HG03025 (cell line): ENCODE data around the gene ANKRD34B.
"Not testable (repeated sequence)": the region's sequence is repeated elsewhere in the genome, so short reads cannot be mapped to it uniquely, and the experiment has no call there.

Source experiments
- ATAC-seq: cut with Tn5 transposase; IDR thresholded peaks from one replicate; pipeline ENCODE4 v1.9.1; 2021; ENCODE audit warnings: mild to moderate bottlenecking, moderate library complexity; ENCODE audit not compliant: unreplicated experiment, low FRiP score

The ANKRD34B gene

DNA sequence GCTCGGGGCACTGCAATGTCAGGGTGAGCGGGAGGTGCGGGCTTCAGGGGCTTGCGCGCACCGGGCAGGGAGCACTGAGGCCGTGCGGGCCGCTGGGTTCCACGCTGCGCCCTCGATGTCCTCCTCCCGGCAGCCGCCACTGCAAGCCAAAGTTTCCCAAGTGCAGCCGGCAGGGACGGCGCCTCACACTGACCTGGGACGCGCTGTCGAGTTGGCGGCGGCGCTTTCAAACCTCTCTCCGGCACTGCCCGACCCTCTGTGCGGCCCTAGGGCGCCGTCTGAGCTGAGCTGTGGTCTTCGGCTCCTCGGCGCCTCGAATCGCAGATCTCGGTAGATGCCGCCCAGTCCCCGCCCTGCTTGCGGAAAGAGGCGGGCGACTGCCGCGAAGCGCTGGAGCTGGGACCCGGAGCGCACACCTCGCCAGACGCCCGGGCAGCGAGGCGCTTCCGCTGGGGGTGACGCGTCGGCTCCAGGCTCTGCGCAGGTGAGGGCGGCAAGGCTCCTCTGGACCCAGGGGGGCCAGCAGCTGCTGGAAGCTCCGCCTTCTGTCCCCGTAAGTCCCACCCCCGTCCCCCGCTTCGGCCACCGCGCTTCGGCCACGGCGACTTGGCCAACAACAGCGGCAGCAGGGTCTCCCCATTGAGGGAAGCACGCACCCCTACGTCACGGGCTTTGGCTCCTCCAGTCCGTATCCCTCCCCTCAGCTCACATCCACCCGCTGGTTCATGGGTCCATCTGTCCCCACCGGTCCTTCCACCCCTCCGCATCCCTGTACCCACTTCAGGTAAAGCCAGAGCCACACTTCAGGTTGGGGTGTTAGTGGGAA is at the start of gene ANKRD34B:
TSS of gene ANKRD34B (minus strand) at position 320 of the 826 bp plus-strand sequence. CDS start 10,261 bp downstream, outside the sequence.
- no peak for ATAC-seq

GRCh38 chr5:80619086-80619485 is 49.0 kb upstream of the ANKRD34B start:
- ATAC-seq: no peak

DNA sequence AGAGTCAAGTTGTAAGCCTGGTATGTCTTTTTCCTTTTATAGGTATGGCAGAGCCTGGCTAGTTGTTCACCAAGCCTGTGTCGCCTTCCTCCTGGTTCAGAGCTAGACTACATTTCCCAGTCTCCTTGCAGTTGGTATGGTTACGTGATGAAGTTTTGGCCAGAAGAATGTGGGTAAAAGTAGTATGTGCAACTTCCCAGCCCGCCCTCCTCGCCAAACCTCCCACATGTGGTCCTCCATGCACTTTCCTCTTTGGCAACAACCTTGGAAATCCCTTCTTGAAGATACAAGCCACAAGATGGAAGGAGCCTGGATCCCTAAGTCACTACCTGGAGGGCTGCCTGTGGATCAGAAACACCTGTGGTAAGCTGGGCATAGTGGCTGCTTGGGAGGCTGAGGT is 48.4 kb upstream of the ANKRD34B start:
- no peak for ATAC-seq

GRCh38 chr5:80615266-80615914 is 45.3 kb upstream of the ANKRD34B start:
- ATAC-seq: no peak

DNA sequence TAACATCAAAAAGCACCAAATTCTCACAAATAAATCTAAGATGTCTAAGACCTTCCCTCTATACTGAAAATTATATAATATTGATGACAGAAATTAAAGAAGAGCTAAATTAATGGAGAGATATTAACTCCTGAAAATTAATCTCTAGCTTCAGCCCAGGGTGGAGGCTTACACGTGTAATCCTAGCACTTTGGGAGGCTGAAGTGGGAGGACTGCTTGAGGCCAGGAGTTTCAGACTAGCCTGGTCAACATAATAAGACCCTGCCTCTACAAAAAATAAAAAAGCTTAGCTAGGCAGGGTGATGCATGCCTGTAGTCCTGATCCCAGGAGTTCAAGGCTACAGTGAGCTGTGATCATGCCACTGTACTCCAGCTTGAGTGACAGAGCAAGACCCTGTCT is 39.6 kb upstream of the ANKRD34B start:
- ATAC-seq: no peak

GRCh38 chr5:80608731-80609130 is 38.7 kb upstream of the ANKRD34B start:
- no peak for ATAC-seq

DNA sequence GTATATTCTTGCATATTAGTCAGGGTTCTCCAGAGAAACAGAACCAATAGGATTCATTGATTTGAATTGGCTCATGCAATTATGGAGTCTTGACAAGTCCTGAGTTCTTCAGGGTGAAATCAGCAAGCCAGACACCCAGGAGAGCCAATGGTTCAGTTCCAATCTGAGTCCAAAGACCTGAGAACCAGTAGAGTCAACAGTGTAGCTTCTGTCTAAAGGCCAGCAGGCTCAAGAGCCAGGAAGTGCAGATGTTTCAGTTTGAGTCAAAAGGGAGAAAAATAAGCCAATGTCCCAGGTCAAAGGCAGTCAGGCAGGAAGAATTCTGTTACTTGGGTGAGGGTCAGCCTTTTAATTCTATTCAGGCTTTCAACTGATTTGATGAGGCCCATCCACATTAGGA is 37.8 kb upstream of the ANKRD34B start:
- ATAC-seq: no peak

- ATAC-seq: no peak
Observed at GRCh38 chr5:80607343-80607742, 37.3 kb upstream of the ANKRD34B start.

DNA sequence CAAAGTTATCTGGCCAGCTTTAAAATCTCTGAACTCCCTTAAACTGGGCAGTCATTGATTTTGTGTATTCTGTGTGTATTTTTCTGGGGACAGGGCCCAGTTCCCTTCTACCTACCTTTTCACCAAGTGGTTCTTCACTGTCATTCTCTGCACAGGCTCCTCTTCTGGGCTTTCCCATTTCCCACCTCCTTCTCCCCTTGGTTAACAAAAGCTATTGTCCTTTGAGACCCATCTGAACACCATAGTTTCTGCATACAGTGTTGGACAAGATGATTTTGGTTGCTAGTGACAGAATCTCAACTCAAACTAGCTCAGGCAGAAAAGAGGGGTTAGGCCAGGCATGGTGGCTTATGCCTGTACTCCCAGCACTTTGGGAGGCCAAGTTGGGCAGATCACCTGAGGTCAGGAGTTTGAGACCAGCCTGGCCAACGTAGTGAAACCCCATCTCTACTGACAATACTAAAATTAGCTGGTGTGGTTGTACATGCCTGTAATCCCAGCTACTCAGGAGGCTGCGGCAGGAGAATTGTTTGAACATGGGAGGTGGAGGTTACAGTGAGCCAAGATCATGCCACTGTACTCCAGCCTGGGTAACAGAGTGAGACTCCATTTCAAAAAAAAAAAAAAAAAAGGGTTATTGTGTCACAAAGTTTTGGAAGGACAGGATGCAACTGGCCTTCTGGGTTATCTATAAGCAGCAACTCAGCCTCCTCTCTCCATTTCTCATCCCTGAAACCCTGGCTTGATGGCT is 31.0 kb upstream of the ANKRD34B start:
- no peak for ATAC-seq

DNA sequence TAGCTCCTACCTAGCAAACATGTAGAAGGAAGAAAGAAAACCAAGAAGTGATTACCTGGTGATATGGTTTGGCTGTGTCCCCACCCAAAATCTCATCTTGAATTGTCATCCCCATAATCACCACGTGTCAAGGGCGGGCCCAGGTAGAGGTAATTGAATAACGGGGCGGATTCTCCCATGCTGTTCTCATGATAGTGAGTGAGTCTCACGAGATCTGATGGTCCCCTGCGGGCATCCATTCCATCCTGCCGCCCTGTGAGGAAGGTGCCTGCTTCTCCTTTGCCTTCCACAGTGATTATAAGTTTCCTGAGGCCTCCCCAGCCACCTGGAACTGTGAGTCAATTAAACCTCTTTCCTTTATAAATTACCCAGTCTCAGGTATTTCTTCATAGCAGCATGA is 27.4 kb upstream of the ANKRD34B start:
- no peak for ATAC-seq

DNA sequence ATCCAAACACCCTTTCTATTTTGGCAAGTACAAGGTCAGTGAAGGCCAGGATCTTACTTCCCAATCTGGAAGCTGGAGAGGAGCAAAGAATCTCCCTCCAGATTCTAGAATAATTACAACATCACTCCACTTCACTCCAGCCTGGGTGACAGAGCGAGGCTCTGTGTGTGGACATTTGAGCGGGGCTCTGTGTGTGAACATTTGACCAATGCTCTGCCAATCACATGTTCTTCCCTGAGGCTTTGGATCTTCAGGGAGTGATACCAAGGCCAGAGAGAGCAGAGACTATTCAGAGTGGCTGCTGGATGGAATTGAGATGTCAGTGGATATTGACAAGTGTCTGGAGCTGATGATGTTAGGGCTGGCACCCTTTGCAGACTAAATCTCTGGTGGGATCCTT is 24.7 kb upstream of the ANKRD34B start:
- ATAC-seq: no peak

DNA sequence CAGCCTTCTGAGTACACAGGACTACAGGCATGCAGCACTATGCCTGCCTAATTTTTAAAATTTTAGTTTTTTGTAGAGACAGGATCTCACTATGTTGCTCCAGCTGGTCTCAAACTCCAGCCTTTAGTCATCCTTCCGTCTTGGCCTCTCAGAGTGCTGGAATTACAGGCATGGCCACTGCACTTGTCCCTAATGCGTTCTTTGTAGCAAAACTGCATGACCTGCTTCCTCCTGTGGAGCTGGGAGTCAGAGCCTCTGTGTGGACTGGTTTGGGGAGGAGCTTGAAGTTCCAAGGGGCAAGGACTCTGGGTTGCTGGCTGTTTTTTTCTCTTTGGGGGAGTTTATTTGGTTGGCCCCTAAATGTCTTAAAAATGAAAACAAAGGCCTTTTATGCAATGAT is 22.7 kb upstream of the ANKRD34B start:
- no peak for ATAC-seq

DNA sequence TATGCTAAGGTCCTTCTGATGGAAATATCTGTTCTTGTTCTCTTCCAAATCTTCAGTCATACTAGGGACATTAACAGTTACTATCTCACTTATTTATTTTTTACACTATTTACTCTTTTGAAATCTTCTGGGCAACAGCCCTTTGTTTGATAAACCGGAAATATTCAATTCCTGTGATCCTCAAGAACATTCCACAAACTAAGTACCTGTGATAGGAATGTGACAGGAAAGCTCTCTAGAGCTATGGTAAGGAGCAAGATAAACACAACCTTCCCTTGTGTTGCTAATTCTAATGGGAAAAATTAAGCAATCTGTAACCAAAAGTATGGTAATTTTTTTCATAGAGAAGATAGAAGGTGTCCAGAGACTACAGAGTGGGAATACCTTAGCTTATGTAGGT is 22.0 kb upstream of the ANKRD34B start:
- no peak for ATAC-seq

DNA sequence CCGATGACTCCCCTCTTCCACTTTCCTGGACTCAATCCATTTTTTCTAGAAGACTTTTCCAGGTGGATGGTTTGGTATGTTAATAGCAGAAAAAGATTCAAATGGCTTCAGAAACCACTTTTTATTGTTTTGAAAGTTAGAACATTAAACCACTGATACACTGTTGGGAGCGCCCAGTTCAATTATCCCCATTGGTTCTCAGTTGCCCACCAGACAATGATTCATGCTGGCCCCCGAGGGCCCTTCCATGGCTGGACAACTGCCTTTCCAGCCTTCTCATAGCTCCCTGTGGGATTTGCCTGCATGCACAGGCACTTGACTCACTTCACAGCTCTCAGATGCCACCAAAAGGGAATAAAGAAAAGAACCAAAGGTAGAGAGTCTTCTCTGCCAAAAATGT is 21.3 kb upstream of the ANKRD34B start:
- ATAC-seq: no peak

- ATAC-seq: no peak
Observed at GRCh38 chr5:80590766-80591165, 20.7 kb upstream of the ANKRD34B start.

GRCh38 chr5:80588858-80589540 is 18.9 kb upstream of the ANKRD34B start:
- no peak for ATAC-seq

GRCh38 chr5:80584770-80585169 is 14.7 kb upstream of the ANKRD34B start:
- ATAC-seq: no peak

- not testable (repeated sequence) for ATAC-seq
Observed at GRCh38 chr5:80580291-80580690, 10.2 kb upstream of the ANKRD34B start.

GRCh38 chr5:80579050-80579449 is 9.0 kb upstream of the ANKRD34B start:
- no peak for ATAC-seq

DNA sequence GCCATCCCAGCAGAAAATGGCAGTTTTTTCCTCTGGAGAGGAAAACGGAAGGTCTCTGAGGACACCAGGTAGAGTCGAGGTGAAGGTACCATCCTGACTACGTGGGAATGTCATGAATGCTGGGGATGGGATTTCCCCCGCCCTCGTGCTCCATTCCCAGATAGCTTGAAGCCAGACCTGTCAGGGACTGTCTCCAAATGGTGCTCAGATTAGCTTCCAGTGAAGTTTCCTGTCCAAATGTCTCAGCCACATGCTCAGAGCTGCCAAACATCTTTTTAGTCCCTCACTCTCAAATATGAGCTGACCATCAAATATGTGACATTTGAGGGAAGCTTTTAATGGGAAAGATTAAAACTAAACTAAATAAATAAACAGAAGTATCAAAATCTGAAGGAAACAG is 7.6 kb upstream of the ANKRD34B start:
- no peak for ATAC-seq

- no peak for ATAC-seq
Observed at GRCh38 chr5:80576383-80576782, 6.3 kb upstream of the ANKRD34B start.
